ENCODE measurements around the gene CCDC3.

DNA sequence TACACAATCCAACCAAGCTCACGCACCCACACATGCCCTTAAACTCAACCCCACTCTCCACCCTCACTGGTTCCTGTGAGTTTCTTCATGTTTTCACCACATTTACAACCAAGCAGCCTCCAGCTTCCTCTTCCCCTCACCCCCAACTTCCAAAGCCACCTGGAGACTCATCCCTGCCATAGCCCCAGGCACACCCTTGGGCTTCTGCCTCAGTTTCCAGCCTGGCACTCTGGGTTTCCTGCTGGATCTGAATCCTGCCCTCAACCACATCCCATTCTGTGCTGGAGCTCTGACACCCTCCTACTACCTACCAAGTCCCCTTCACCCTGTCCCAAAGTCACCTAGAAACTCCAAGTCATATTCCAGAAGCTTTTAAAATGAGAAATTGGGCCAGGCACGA lies 29.4 kb downstream of the CCDC3 start:
- TF ChIP-seq POLR2A (IDR thresholded peaks at IDR 0.05), result no peak
- TF ChIP-seq, protein P1, sequence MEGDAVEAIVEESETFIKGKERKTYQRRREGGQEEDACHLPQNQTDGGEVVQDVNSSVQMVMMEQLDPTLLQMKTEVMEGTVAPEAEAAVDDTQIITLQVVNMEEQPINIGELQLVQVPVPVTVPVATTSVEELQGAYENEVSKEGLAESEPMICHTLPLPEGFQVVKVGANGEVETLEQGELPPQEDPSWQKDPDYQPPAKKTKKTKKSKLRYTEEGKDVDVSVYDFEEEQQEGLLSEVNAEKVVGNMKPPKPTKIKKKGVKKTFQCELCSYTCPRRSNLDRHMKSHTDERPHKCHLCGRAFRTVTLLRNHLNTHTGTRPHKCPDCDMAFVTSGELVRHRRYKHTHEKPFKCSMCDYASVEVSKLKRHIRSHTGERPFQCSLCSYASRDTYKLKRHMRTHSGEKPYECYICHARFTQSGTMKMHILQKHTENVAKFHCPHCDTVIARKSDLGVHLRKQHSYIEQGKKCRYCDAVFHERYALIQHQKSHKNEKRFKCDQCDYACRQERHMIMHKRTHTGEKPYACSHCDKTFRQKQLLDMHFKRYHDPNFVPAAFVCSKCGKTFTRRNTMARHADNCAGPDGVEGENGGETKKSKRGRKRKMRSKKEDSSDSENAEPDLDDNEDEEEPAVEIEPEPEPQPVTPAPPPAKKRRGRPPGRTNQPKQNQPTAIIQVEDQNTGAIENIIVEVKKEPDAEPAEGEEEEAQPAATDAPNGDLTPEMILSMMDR (IDR thresholded peaks at IDR 0.05), result no peak
